Suppressor macrophage treated with lipopolysaccharide for 1 hour (primary cell): ENCODE data around the gene RNF11.
"Not testable (repeated sequence)": the region's sequence is repeated elsewhere in the genome, so short reads cannot be mapped to it uniquely, and the experiment has no call there.

Source experiments
- DNase-seq, 3 donors: peaks; one replicate each; pipeline ENCODE4 v3.0.0-alpha.2; 2020 to 2022

Gene RNF11, protein sequence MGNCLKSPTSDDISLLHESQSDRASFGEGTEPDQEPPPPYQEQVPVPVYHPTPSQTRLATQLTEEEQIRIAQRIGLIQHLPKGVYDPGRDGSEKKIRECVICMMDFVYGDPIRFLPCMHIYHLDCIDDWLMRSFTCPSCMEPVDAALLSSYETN

DNA sequence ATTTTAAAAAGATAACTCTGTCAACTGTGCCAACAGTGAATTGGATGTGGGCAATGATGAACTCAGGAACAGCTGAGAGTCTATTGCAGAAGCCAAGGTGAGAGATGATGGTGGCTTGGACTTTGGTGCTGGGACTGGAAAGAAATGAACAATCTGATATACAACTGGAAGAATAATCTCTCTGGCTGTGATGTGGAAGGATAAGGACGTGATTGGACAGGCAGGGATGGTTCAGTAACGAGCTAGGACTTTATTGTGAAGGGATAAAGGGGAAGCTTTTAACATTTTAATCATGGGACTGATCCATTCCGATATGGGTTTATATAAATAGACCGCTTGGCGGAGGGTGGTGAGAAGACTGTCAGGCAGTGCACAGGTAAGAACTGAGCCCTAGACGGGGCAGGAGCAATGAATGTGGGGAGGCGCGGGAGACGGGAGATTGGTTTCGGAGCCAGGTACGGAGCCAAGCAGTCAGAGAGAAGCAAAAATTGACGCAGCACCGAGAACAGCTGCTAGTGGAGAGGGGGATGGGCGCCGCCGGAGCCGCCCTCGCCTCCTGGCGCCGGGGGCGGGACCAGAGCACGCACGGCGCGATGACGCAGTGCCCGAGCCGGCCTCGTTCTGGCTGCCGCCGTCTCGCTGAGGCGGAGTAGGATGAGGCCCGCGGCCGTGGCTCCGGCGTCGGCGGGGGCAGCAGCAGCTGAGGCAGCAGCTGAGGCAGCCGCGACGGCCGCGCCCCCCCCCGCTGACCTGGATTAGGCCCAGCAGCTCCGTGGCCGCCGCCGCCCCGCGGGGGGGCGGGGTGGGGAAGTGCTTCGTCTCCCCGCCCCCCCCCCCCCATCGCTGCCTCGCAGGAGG, at the start of gene RNF11:
Gene RNF11 (plus strand): TSS at position 601 of the 858 bp plus-strand sequence. CDS start 484 bp downstream, outside the sequence.
- peak; percentile 91 to 97 (median 96) for DNase-seq

DNA sequence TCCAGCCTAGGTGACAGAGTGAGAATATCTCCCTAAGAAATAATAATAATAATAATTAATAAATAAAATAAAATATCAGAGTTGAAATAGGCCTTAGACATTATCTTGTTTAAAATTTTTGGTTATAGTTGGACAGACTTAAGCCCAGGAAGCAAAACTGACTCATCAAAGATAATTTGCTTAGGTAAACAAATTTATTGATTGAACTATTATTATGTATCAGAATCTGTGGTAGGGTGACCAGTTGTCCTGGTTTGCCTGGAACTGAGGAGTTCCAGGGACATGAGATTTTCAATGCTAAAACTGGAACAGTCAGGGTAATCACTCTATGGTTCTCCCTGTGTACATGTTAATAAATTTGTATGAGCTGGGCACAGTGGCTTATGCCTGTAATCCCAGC, 47.8 kb upstream of the RNF11 start:
- DNase-seq: no peak

DNA sequence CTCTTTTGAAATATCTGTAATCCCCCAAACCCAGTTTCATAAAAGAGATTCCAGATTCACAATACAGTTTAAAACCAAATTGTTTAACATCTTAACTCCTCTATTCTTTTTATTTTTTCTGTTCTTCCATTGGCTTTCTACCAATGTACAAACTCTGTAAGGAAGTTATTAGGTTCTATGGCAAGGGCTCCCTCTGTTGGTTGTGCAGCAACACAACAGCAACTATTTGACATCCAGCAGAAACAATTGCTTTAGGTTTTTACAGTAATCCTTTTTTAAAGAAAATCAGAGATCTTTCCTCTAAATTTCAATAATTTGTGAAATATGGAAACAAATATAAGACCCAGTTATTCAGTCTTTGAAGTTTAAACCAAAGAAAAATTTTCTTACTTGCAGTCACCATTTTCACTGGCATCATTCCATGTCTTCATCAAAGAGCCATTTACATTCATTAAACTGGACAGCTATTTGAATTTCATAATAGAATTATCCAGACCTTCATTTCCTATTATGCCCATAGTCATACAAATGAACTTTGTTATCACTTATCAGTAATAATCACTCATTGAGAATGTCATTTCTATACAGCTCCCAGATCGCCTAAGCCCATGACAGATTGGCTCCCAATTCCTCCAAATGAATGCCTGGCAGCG, 46.5 kb upstream of the RNF11 start:
- DNase-seq: peak; percentile 71 to 80 (median 73)

DNA sequence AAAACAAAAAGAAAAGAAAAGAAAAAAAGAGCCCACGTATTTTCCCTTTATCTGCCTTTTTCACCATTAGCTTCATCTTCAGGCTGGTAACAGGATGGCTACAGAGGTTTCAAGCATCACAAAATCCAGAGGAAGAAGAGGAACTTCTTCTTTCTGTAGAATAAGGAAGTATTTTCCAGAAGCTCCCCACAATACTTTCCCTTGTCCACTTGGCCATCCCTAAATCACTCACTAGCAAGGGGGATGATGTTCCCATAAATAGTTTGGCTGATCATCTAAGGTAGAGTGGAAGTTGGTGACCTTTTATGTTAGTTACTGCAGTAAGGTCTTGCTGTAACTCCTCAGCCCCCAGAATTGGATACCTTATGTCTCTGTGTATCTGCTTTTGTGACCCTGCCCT, 45.1 kb upstream of the RNF11 start:
- peak; percentile 30 to 53 (median 51) for DNase-seq

GRCh38 chr1:51192213-51192843, 43.7 kb upstream of the RNF11 start:
- DNase-seq: peak; percentile 75 to 86 (median 85)

DNA sequence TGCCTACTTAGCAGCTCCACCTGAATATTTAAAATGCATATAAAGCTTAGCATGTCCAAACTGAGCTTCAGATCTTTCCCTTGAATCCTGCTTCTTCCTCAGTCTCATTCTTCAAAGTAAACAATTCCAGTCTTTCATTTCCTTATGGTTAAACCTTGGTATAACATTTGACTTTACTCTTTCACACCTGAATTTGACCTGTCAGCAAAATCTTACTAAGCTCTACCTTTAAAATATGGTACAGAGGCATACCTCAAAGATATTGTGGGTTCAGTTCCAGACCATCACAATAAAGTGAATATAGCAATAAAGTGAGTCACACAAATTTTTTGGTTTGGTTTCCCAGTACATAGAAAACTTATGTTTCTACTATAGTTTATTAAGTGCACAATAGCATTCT, 42.5 kb upstream of the RNF11 start:
- DNase-seq: no peak

GRCh38 chr1:51203121-51203873, 32.8 kb upstream of the RNF11 start:
- DNase-seq: no peak

DNA sequence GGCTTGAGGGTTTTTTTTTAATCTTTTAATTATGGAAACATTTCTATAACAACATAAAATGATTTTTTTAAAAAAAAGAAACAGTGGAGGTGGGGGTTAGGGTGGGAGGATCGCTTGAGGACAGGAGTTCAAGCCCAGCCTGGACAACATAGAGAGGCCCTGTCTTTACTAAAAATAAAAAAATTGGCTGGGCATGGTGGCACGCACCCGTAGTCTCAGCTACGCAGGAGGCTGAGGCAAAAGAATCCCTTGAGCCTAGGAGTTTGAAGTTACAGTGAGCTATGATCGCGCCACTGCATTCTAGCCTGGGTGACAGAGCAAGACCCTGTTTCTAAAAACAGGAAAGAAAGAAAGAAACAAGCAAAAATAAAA, 32.2 kb upstream of the RNF11 start:
- no peak for DNase-seq

GRCh38 chr1:51210055-51210454, 26.0 kb upstream of the RNF11 start:
- no peak for DNase-seq

GRCh38 chr1:51210676-51211075, 25.4 kb upstream of the RNF11 start:
- no peak for DNase-seq

DNA sequence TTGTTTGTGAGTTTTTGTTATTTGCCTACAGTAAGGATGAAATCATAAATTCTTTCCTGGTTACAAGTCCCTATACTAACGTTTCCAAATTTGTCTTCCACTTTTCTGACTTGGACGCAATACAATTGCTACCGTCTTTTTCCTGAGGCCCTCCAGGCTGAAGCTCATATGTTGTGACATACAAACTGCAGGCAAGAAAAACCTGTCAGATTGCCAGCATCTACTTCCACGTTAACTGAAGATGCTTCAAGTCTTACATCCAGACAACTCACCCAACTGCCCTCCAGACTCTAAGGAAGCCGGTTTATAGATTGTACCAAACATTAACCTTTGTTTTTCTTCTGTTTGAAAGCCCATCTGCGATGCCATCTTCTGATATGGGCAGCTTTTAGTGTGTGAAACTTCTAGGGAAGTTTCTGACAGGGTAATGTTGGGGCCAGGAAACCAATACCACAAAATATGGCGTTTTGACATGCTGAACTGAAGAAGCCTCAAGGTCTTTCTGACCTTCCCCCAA, 21.4 kb upstream of the RNF11 start:
- peak in 1 of 3 donors; percentile 11 for DNase-seq

DNA sequence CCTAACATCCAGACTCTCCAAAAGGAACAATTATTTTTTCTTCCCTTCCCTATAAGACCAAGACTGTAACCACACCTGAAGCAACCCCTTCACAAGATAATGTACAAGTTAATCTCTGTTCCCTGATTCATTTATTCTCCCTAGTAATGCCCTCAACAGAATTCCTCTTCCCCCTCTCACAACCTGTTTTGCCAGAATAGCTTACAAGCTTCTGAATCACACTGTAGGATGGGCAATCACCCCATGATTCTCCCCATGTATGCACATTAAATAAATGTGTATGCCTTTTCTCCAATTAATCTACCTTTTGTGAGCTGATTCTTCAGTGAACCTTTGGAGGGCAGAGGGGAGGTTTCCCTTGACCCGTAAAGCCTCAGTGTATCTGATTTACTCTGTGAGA, 20.9 kb upstream of the RNF11 start:
- no peak for DNase-seq

DNA sequence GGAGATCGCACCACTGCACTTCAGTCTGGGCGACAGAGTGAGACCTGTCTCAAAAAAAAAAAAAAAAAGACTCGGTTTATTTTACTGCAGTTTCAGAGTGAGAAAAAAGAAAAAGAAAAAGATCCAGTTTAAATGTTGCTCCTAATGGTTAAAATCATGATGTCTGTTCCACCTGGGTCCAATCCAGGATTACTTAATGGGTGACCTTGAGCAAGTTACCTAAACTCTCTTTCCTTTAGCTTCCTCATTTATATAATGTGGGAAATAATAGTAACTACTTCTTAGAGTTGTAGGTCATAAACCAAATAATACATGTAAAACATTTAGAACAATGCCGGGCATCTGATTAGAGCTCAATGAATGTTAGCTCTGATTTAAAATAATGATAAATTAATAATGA, 19.4 kb upstream of the RNF11 start:
- no peak for DNase-seq

DNA sequence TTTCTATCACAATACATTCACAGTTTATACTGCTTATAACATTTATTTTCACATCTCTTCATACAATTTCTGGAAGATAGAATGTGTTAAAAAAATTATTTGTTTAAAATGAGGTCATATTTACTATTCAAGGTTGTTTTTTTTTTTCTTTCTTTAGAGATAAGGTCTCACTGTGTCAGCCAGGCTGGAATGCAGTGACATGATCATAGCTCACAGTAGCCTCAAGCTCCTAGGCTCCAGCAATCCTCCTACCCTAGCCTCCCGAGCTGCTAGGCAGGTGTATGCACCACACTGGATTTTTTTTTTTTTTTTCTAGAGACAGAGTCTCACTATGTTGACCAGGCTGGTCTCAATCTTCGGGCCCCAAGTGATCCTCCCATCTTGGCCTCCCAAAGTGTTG, 19.0 kb upstream of the RNF11 start:
- no peak for DNase-seq

GRCh38 chr1:51218570-51218969, 17.5 kb upstream of the RNF11 start:
- no peak for DNase-seq

- no peak for DNase-seq
Observed at GRCh38 chr1:51219022-51219421, 17.1 kb upstream of the RNF11 start.

DNA sequence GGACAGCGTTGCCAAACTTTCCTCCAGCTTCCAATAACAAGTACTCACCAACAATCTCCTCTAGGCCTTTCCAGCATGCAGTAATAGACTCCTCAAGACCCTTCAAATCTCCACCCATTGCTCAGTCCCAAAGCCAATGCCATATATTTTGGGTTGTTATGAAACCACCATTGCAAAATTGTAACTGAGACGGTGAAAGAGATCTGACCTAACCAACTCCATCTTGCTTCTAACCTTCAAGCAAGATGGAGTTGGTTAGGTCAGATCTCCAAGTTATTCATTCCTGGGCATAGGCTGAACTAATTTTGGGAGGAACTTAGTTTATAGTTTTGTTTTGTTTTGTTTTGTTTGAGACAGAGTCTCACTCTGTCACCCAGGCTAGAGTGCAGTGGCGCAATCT, 14.5 kb upstream of the RNF11 start:
- DNase-seq: not testable (repeated sequence)

DNA sequence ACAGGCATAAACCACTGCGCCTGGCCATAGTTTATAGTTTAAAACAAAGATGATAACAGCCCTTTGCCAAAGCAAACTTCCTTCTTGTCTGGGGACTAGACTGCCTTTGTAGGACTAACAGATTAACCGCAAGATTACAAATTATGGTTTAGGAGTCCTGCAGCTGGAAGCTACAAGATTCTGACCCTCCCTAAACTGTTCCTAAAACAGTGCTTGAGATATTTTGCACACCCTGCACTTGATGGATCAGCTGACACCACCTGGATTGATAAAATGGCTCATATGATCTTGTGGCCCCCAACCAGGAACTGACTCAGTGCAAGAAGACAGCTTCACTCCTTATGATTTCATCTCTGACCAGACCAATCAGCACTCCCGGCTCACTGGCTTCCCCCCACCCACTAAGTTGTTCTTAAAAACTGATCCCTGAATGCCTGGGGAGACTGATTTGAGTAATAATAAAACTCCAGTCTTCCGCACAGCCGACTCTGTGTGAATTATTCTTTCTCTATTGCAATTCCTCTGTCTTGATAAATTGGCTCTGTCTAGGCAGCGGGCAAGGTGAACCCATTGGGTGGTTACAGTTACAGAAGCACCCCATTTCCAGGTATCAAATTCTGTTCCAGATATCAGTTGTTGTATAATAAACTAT, 13.8 kb upstream of the RNF11 start:
- DNase-seq: no peak

GRCh38 chr1:51222809-51223208, 13.3 kb upstream of the RNF11 start:
- no peak for DNase-seq

DNA sequence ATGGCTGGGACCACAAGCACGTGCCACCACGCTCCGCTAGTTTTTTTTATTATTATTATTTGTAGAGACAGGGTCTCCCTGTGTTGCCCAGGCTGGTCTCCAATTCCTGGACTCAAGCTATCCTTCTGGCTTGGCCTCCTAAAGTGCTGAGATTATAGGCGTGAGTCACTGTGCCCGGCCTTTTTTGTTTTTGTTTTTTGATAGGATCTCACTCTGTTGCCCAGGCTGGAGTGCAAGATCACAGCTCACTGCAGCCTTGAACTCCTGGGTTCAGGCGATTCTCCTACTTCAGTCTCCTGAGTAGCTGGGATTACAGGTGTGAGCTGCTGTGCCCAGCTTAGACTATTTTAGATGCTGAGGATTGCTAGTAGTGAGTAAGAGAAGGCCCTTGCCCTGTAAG, 11.8 kb upstream of the RNF11 start:
- DNase-seq: no peak

DNA sequence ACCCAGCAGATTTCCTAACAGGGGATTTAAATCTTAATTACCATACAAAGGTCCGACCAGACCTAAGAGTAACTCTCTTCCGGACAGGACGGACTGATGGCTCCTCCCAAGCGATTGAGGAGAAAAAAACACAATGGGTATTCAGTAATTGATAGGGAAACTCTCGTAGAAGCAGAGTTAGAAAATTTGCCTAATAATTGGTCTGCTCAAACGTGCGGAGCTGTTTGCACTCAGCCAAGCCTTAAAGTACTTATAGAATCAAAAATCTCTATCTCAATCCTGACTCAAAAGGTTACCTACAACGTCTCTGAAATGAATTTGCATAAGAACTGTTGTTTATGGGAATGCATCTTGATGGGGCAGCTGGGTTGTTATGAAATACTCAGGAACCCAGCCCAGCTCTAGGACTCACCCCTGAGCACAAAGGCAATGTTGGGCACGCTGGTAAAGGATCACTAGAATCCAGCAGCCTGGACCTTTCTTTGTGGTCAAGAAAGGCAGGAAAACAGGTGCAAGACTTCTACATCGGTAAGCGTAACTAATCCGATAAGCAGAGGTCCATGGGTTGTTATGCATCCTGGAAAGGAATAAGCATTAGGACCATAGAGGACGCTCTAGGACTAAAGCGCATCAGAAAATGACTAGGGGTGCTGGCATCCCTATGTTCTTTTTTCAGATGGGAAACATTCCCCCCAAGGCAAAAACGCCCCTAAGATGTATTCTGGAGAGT, 8.7 kb upstream of the RNF11 start:
- DNase-seq: not testable (repeated sequence)
